SIG-M5 treated with dmso at 0.1 percent for 504 hours (cell line): ENCODE data around the gene CCDC186.
A peak's percentile ranks its signal among the peaks of the same experiment; 100 is the strongest.

Experiments used
- DNase-seq: peaks from one replicate; lab custom pipeline; 2025; ENCODE audit not compliant: unreplicated experiment; lab: John Stamatoyannopoulos, UW

Gene CCDC186

DNA sequence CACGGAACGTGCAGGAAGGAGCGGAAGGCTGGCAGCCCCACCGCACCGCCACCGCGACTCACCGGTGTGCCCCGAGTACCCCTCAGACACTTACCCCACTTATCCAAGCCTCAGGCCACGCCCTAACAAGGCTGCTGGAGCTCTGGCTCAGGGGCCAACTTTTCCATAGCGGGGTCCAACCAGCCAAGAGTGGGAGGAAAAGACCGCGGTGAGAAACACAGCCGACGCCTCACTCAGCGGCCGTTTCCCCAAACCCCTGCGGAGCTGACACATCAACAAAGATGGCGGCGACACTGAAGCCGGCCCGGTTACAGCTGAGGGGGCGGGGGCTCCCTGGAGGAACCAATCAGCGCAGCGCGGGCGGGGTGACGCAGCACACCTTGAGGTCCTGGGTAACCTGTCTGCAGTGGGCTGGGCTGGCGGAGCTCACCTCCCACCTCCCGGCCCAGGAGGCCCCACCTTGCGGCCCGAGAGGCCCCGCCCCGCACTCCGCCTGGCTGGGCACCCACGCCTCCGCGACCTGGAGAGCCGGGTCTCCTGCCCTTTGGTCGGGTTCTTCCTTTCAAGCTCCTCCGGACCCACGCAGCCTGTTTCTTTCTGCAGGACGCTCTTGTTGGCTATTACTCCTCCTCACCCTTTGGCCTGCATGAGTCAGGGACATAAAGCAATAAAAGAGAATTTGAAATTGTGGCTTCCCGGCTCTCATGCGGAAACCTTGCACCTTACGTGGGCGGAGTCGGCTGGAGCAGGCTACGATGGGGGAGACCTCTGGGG, at the start of gene CCDC186:
CCDC186 (minus strand) TSS at position 283 of the 774 bp plus-strand sequence. CDS start 10,935 bp downstream, outside the sequence.
- peak; percentile 80 for DNase-seq

GRCh38 chr10:114223066-114223465, 49.1 kb upstream of the CCDC186 start:
- no peak for DNase-seq

GRCh38 chr10:114221235-114221634, 47.2 kb upstream of the CCDC186 start:
- no peak for DNase-seq

DNA sequence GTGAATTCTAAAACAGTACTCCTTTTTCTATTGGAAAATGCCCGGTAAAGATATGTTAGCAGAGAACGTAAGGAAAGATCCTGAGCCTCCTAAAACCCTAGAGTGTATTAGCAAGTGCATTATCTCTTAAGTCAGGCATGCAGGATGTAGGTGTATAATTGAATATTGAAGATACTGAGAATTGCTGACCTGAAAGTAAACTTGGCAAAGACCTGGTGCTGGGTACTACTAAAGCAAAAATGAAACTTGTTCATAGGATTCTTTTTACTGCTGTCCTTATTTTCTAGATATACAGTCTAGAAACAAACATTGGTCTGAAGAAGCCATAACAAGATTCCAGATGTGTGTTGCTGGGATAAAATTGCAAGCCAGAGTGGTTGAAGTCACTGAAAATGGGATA, 46.3 kb upstream of the CCDC186 start:
- no peak for DNase-seq

DNA sequence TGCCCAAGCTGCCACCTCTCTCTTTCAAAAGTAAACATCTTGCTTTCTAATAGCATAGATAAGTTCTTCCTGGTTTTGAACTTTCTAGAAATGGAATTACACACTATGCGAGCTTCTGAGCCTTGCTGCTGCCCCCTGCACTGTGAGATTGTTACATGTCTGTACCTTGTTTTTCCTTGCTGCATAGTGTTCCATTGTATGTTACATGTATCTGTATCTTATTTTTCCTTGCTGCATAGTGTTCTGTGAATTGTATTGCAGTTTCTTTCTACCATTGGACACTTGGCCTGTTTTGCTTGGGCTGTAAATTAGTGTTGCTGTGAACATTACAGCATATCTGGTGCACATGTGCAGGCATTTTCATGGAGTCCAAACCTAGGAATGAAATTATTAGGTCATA, 41.0 kb upstream of the CCDC186 start:
- no peak for DNase-seq

DNA sequence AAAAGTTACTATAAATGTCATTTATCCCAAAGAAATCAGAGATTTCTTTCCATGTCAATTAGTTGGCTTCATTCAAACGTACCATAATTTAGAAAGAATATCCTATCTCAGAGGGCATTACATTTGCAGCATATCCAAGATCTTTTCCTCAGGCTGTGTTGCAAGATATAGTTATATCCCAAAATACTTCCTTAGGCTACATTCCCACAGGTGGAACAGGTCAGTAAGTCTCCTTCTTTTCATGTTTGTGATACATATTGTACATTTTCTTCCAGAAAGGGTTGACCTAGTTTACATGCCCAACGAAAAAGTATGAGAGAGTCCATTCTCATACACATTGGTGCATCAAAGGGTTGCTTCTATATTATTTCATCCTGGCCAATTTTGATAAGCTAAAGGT, 38.1 kb upstream of the CCDC186 start:
- no peak for DNase-seq

- no peak for DNase-seq
These were observed 34.3 kb upstream of the CCDC186 start for GRCh38 chr10:114208351-114208750.

DNA sequence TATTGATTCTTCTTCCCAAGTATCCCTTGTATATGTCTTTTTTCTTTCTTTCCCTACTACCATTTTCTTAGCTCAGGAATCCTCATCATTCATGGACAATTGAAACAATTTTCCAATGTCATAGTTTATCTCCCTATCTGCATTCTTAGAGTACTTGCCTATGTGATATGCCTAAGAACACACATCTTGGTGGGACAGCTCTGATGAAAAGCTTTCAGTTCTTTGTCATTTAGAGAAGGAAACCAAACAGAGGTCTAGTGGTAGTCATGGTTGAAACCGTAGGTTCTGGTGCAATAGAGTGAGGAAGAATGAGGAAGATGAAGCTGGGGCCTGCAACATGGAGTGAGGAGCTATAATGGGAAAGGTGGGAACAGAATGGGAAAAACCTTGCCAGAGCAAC, 33.3 kb upstream of the CCDC186 start:
- no peak for DNase-seq

GRCh38 chr10:114206902-114207301, 32.9 kb upstream of the CCDC186 start:
- DNase-seq = no peak

DNA sequence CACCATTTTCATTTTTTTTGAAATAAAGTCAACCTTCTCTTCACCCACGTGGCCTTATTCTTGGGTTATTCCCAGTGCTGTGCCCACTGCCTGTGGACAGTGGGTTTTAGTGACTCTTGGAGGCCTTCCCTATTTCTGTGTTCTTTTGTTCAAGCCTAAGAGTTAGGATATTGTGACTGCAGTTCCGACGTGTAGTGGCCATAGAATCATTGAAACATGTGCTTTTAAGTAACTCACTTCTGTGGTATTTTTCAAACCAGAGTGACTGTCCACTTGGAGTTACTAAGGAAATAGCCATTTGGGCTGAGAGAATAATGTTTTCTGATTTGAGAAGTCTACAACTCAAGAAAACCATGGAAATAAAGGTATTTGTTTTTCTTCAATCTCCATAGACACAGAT, 28.8 kb upstream of the CCDC186 start:
- no peak for DNase-seq

DNA sequence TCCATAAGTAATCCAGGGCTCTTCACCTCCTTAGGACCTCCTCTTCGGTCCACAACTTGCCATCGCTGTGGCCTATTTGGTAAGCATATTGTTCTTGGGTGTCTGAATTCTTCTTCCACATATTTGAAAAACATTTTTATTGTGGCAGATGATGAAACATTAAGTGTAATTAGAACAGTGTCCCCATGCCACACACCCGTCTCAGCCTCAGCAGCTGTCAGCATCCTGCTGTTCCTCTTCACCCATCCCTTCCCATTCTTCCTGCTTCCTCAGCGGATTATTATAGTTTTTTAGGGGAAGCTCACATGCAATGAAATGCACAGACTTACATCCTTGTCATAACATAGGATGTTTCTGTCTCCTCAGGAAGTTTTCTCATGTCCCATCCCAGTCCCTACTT, 25.2 kb upstream of the CCDC186 start:
- DNase-seq = no peak

GRCh38 chr10:114195079-114195478, 21.1 kb upstream of the CCDC186 start:
- DNase-seq = no peak

DNA sequence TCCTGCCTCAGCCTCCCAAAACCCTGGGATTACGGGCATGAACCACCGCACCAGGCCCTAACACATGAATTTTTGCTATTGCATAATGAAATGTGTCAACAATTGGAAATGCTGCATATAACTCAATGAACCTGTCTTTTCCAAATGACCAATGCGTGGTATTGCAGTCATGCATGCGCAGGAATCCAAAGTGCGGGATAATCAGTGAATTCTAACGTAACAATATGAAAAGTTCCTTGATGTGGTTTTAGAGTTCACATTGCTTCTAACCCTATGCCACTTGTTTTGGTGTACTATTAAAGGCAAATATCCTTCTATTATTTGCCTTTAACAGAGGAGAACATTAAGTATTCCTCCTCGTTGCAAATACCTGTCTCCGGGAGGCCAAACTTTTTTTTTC, 15.7 kb upstream of the CCDC186 start:
- no peak for DNase-seq

DNA sequence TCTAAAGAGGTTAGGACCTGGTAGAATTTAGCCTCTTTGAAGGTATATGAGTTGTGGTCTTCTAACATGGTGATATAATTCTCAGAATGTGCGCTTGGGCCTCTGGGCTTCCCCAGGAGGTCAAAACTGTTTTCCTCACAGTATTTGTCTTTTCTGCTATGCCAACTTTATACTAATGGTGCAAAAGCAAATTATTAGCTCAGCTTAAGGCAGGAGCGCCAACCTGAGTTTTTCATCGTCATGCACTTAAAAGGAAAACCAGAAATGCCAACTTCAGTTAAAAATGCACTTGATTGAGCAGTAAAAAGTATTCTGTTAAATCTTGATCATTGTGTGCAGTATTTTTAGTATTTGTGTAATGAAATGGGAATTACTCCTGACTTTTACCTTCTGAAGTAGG, 14.9 kb upstream of the CCDC186 start:
- no peak for DNase-seq

GRCh38 chr10:114188001-114188400, 14.0 kb upstream of the CCDC186 start:
- DNase-seq = no peak

DNA sequence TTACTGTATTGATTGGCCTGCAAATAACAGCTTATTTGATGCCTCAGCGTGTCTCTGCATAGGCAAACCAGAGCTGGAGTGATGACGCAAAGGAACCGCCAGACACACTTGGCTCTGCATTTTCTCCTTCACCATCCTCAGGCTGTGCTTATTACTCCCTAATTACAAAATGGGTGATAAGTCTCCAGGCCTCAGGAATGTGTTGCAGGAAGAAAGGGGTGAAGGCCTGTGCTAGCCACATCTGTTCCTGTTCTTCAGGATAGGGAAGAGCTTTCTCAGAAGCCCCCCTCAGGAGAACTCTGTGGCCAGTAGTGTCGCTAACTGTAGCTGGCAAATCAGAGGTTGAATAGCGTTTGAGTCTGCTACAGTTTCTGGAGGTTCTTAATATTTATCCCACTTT, 10.3 kb upstream of the CCDC186 start:
- DNase-seq = no peak

- DNase-seq = no peak
These were observed 9.6 kb upstream of the CCDC186 start for GRCh38 chr10:114183563-114183962.

DNA sequence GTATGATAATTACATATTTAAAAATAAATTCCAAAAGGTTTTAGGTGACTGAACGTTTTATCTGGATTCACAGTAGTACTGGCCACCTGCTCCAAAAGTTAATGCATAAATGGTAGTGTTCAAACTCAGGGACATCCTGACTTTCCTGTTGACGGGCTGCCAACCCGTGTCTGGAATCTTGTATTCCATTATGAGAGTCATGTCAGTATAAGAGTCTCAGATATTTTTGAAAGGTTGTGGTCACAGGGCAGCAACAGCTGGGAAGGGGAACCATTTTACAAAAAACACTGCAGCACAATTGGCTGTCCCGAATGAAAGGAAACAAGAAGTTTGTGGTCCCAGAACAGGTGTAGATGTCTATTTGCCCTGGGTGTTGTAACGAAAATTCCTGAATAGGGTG, 8.0 kb upstream of the CCDC186 start:
- no peak for DNase-seq

GRCh38 chr10:114180937-114181336, 6.9 kb upstream of the CCDC186 start:
- no peak for DNase-seq

DNA sequence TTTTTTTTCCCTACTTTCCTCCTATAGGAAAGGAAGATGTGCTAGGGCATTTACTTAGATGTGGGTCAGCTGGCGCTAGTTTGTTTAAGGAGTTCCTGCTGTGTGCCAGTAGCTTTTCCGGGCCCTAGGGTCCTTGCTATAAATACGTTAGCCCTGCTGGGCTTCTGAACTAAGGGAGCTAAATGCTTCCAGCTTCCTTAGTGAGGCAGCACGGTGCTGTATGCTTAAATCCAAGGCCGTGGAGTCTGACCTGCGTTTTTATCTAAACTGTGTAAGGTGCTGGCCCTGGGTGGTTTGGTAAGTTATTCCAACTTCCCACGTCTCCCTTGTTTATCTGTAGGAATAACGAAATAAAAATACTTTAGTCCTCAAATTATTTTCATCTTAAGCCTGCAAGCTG, 5.7 kb upstream of the CCDC186 start:
- DNase-seq = no peak

- DNase-seq = no peak
These were observed 5.1 kb upstream of the CCDC186 start, which contains the start of gene TDRD1 for GRCh38 chr10:114179148-114179547. TDRD1 (plus strand) TSS chr10:114179353; CDS start chr10:114187832, 8,479 bp downstream.

GRCh38 chr10:114176511-114176910, 2.5 kb upstream of the CCDC186 start:
- DNase-seq = no peak

- DNase-seq = no peak
These were observed 1.7 kb upstream of the CCDC186 start for GRCh38 chr10:114175667-114176066.
